CD4-positive, alpha-beta T cell treated with Interleukin-12 subunit alpha and Interleukin-12 subunit beta, for 1 hour (primary cell): ENCODE data around the gene VPS8.
"Not testable (repeated sequence)": the region's sequence is repeated elsewhere in the genome, so short reads cannot be mapped to it uniquely, and the experiment has no call there.

Experiments
- DNase-seq: peaks from one replicate; pipeline ENCODE4 v3.0.0-alpha.2; 2020

Gene VPS8

GRCh38 chr3:184927796-184928315 lies 115.9 kb downstream of the VPS8 start:
- DNase-seq, result no peak

GRCh38 chr3:184932777-184933176 lies 120.8 kb downstream of the VPS8 start:
- DNase-seq, result no peak

- no peak for DNase-seq
These were observed 125.6 kb downstream of the VPS8 start for GRCh38 chr3:184937611-184938010.

- DNase-seq, result no peak
These were observed 129.4 kb downstream of the VPS8 start for GRCh38 chr3:184941408-184941807.

GRCh38 chr3:184942735-184943134 lies 130.8 kb downstream of the VPS8 start:
- no peak for DNase-seq

- DNase-seq, result no peak
These were observed 132.3 kb downstream of the VPS8 start for GRCh38 chr3:184944241-184944640.

- DNase-seq, result no peak
These were observed 134.1 kb downstream of the VPS8 start for GRCh38 chr3:184945886-184946625.

GRCh38 chr3:184946917-184947316 lies 135.0 kb downstream of the VPS8 start:
- no peak for DNase-seq

GRCh38 chr3:184949251-184949965 lies 137.4 kb downstream of the VPS8 start:
- DNase-seq, result no peak

- not testable (repeated sequence) for DNase-seq
These were observed 138.8 kb downstream of the VPS8 start for GRCh38 chr3:184950816-184951215.

- no peak for DNase-seq
These were observed 140.7 kb downstream of the VPS8 start for GRCh38 chr3:184952671-184953070.

- DNase-seq, result no peak
These were observed 141.4 kb downstream of the VPS8 start for GRCh38 chr3:184953401-184953800.

- DNase-seq, result no peak
These were observed 142.3 kb downstream of the VPS8 start for GRCh38 chr3:184954251-184954650.

- DNase-seq, result not testable (repeated sequence)
These were observed 142.9 kb downstream of the VPS8 start for GRCh38 chr3:184954851-184955250.

GRCh38 chr3:184965639-184966430 lies 153.9 kb downstream of the VPS8 start:
- DNase-seq, result no peak

GRCh38 chr3:184968115-184968514 lies 156.1 kb downstream of the VPS8 start:
- DNase-seq, result no peak

GRCh38 chr3:184970186-184970585 lies 158.2 kb downstream of the VPS8 start:
- DNase-seq, result no peak

GRCh38 chr3:184977796-184978195 lies 165.8 kb downstream of the VPS8 start:
- no peak for DNase-seq

- DNase-seq, result no peak
These were observed 169.1 kb downstream of the VPS8 start for GRCh38 chr3:184981071-184981470.

- no peak for DNase-seq
These were observed 170.1 kb downstream of the VPS8 start for GRCh38 chr3:184982076-184982475.

- DNase-seq, result no peak
These were observed 173.6 kb downstream of the VPS8 start for GRCh38 chr3:184985586-184985985.

GRCh38 chr3:184986366-184986889 lies 174.5 kb downstream of the VPS8 start:
- no peak for DNase-seq

- no peak for DNase-seq
These were observed 181.4 kb downstream of the VPS8 start for GRCh38 chr3:184993394-184993793.
